H9 (cell line): ENCODE data around the gene DTNA. TPM values are rescaled to one million over a fixed set of nuclear protein-coding genes. Genes with fewer than 3 reads are reported as not detected.

Experiments used
- DNase-seq: peaks from one replicate; pipeline ENCODE4 v3.0.0-alpha.2; 2017
- H2AFZ ChIP-seq: one replicate; pipeline ENCODE4 v1.6.1; 2013; ENCODE audit warnings: mild to moderate bottlenecking, low read length, control low read depth, moderate library complexity
- H2AK5ac ChIP-seq: 2 replicates; pipeline ENCODE4 v1.6.1; 2013; ENCODE audit warnings: low read length, control low read depth, mixed read lengths; ENCODE audit not compliant: insufficient read length
- H2BK120ac ChIP-seq: one replicate; pipeline ENCODE4 v1.6.1; 2013; ENCODE audit warnings: low read depth, mild to moderate bottlenecking, low read length, control low read depth, inconsistent platforms; ENCODE audit not compliant: poor library complexity, severe bottlenecking
- H2BK12ac ChIP-seq: 2 replicates; pipeline ENCODE4 v1.6.1; 2013; ENCODE audit warnings: low read length, control low read depth, mixed read lengths, low read depth; ENCODE audit not compliant: insufficient read length
- H2BK15ac ChIP-seq: 2 replicates; pipeline ENCODE4 v1.6.1; 2013; ENCODE audit warnings: low read depth, low read length, control low read depth
- H2BK20ac ChIP-seq: one replicate; pipeline ENCODE4 v1.6.1; 2013; ENCODE audit warnings: low read depth, mild to moderate bottlenecking, low read length, control low read depth, inconsistent platforms; ENCODE audit not compliant: poor library complexity, severe bottlenecking
- H2BK5ac ChIP-seq: 2 replicates; pipeline ENCODE4 v1.6.1; 2013; ENCODE audit warnings: low read length, control low read depth, mixed read lengths; ENCODE audit not compliant: insufficient read length
- H3K14ac ChIP-seq: 2 replicates; pipeline ENCODE4 v1.6.1; 2013; ENCODE audit warnings: low read length, control low read depth; ENCODE audit not compliant: insufficient read depth
- H3K18ac ChIP-seq: 2 replicates; pipeline ENCODE4 v1.6.1; 2013; ENCODE audit warnings: low read depth, mild to moderate bottlenecking, mixed read lengths, low read length, control low read depth; ENCODE audit not compliant: insufficient read length
- H3K23ac ChIP-seq: 2 replicates; pipeline ENCODE4 v1.6.1; 2013; ENCODE audit warnings: low read length, control low read depth, mixed read lengths, low read depth; ENCODE audit not compliant: insufficient read length
- H3K23me2 ChIP-seq: 2 replicates; pipeline ENCODE4 v1.6.1; 2013; ENCODE audit warnings: low read depth, mild to moderate bottlenecking, mixed read lengths, low read length, control low read depth; ENCODE audit not compliant: insufficient read length, poor library complexity, severe bottlenecking
- H3K27ac ChIP-seq: 2 replicates; pipeline ENCODE4 v1.5.1; 2013; ENCODE audit warnings: low read length, control low read depth, mixed read lengths, low read depth; ENCODE audit not compliant: insufficient read length
- H3K27me3 ChIP-seq: 2 replicates; pipeline ENCODE4 v1.6.1; 2013; ENCODE audit warnings: low read length, control low read depth, inconsistent platforms; ENCODE audit not compliant: insufficient read depth
- H3K4ac ChIP-seq: 2 replicates; pipeline ENCODE4 v1.6.1; 2013; ENCODE audit warnings: low read depth, mild to moderate bottlenecking, control low read depth, inconsistent platforms, low read length, moderate library complexity
- H3K4me1 ChIP-seq: 2 replicates; pipeline ENCODE4 v1.6.1; 2013; ENCODE audit warnings: low read length, control low read depth, inconsistent platforms; ENCODE audit not compliant: insufficient read depth
- H3K4me2 ChIP-seq: 2 replicates; pipeline ENCODE4 v1.6.1; 2013; ENCODE audit warnings: low read length, control low read depth, mixed read lengths; ENCODE audit not compliant: insufficient read length, insufficient read depth
- H3K56ac ChIP-seq: 2 replicates; pipeline ENCODE4 v1.6.1; 2013; ENCODE audit warnings: low read depth, mild to moderate bottlenecking, mixed read lengths, low read length, control low read depth; ENCODE audit not compliant: insufficient read length
- H3K79me1 ChIP-seq: 2 replicates; pipeline ENCODE4 v1.6.1; 2013; ENCODE audit warnings: low read depth, mild to moderate bottlenecking, moderate library complexity, low read length, control low read depth, inconsistent platforms; ENCODE audit not compliant: insufficient read depth, poor library complexity, severe bottlenecking
- H3K79me2 ChIP-seq: 2 replicates; pipeline ENCODE4 v1.6.1; 2013; ENCODE audit warnings: low read length, control low read depth, inconsistent platforms; ENCODE audit not compliant: insufficient read depth
- H3K9ac ChIP-seq: 2 replicates; pipeline ENCODE4 v1.6.1; 2013; ENCODE audit warnings: low read length, control low read depth, mixed read lengths; ENCODE audit not compliant: insufficient read length; ENCODE audit errors: extremely low read depth
- H3K9me3 ChIP-seq: one replicate; pipeline ENCODE4 v1.6.1; 2013; ENCODE audit warnings: low read depth, low read length, inconsistent platforms; ENCODE audit not compliant: control insufficient read depth
- H3T11ph ChIP-seq: one replicate; pipeline ENCODE4 v1.6.1; 2013; ENCODE audit warnings: mild to moderate bottlenecking, low read length, control low read depth, inconsistent platforms
- H4K20me1 ChIP-seq: one replicate; pipeline ENCODE4 v1.6.1; 2013; ENCODE audit not compliant: control insufficient read depth, insufficient read length, insufficient read depth
- H4K5ac ChIP-seq: 2 replicates; pipeline ENCODE4 v1.6.1; 2013; ENCODE audit warnings: low read depth, mild to moderate bottlenecking, mixed read lengths, low read length, control low read depth; ENCODE audit not compliant: insufficient read length
- H4K8ac ChIP-seq: replicated peaks from 2 replicates; pipeline ENCODE4 v1.6.1; 2013; ENCODE audit warnings: low read length, control low read depth, mixed read lengths, low read depth; ENCODE audit not compliant: insufficient read length
- H4K91ac ChIP-seq: 2 replicates; pipeline ENCODE4 v1.6.1; 2013; ENCODE audit warnings: low read depth, mild to moderate bottlenecking, moderate library complexity, mixed read lengths, low read length, control low read depth; ENCODE audit not compliant: insufficient read length
- H3K27ac Mint-ChIP-seq, 3 experiments: 2 replicates in 2 of 3; 3 replicates in 1 of 3; pipeline ENCODE4 v1.8.0; 2020 to 2021; ENCODE audit warnings: mixed read lengths in 3 of 3, mild to moderate bottlenecking in 1 of 3, moderate library complexity in 1 of 3
- H3K27me3 Mint-ChIP-seq: 2 replicates; pipeline ENCODE4 v1.8.0; 2021; ENCODE audit warnings: low read depth, mild to moderate bottlenecking, moderate library complexity, mixed read lengths
- H3K36me3 Mint-ChIP-seq, 3 experiments: 2 replicates in 2 of 3; 3 replicates in 1 of 3; pipeline ENCODE4 v1.8.0; 2020 to 2021; ENCODE audit warnings: low read depth in 3 of 3, mixed read lengths in 3 of 3; ENCODE audit not compliant: insufficient read depth in 1 of 3
- H3K4me1 Mint-ChIP-seq, 2 experiments: 2 replicates each; pipeline ENCODE4 v1.8.0; 2020; ENCODE audit warnings: mixed read lengths in 2 of 2
- H3K4me3 Mint-ChIP-seq, 2 experiments: 2 replicates in 1 of 2; 3 replicates in 1 of 2; pipeline ENCODE4 v1.8.0; 2020 to 2021; ENCODE audit warnings: mild to moderate bottlenecking in 2 of 2, mixed read lengths in 2 of 2, moderate library complexity in 1 of 2
- H3K9me3 Mint-ChIP-seq, 2 experiments: 2 replicates in 1 of 2; 3 replicates in 1 of 2; pipeline ENCODE4 v1.8.0; 2020; ENCODE audit warnings: mild to moderate bottlenecking in 2 of 2, mixed read lengths in 2 of 2, moderate library complexity in 1 of 2
- CTCF ChIP-seq: fragments of 200-600 bp; sonication (generic); conservative IDR thresholded peaks from 3 replicates; pipeline ENCODE4 v1.8.0; 2021; ENCODE audit warnings: antibody characterized with exemption, mild to moderate bottlenecking
- WGBS: extraction: QIAGEN DNeasy Blood & Tissue Kit; methylation state at CpG from one replicate; pipeline ENCODE4 v1.1.7; 2013; ENCODE audit warnings: missing lambda C conversion rate, low lambda C conversion rate, mixed read lengths; ENCODE audit not compliant: insufficient read length; ENCODE audit errors: extremely low coverage; 5-methylcytosine and 5-hydroxymethylcytosine counted together
- total RNA-seq: library from RNA; stranded (reverse); gene quantifications from 2 replicates; pipeline ENCODE4 v1.2.1, GENCODE V29; 2021

Gene DTNA
- total RNA-seq, 1 experiment from 2014 or later, result 25.5 TPM

GRCh38 chr18:34767601-34768027, 57.5 kb downstream of the DTNA start:
- Histone ChIP-seq H4K5ac (no peak overlapping the region), H3K4me2 (no peak overlapping the region), H3K18ac (no peak overlapping the region), H3K27me3 (no peaks in the 10 kb centered on the region), H3K27ac (no peak overlapping the region), H3K14ac (no peak overlapping the region), H3K56ac (no peak overlapping the region), H3K4ac (no peak overlapping the region), H3K79me1 (no peaks in the 10 kb centered on the region), H3K79me2 (no peaks in the 10 kb centered on the region), H2BK5ac (no peak overlapping the region), H2AK5ac (no peak overlapping the region), H3K23me2 (no peaks in the 10 kb centered on the region), H4K91ac (no peak overlapping the region), H3K4me1 (no peaks in the 10 kb centered on the region), H4K20me1 (no peaks in the 10 kb centered on the region), H3K9me3 (no peaks in the 10 kb centered on the region), H2BK120ac (no peak overlapping the region), H3K9ac (no peak overlapping the region), H3K23ac (no peak overlapping the region), H2AFZ (no peak overlapping the region), H2BK12ac (no peak overlapping the region), H4K8ac (no peak overlapping the region), H2BK15ac (no peak overlapping the region), H2BK20ac (no peak overlapping the region), H3T11ph (no peak overlapping the region)
- TF ChIP-seq CTCF, result no peak
- no peak for DNase-seq
- no peak overlapping the region for H3K27ac Mint-ChIP-seq
- H3K4me3 Mint-ChIP-seq, result no peak overlapping the region
- H3K9me3 Mint-ChIP-seq, result no peaks in the 10 kb centered on the region
- H3K27me3 Mint-ChIP-seq, result no peaks in the 10 kb centered on the region
- no CpG with 5 or more reads among the region's 1 CpG for WGBS
- H3K4me1 Mint-ChIP-seq, result 0 out of 4 replicates have a peak, but pooled peaks cover 0 to under 1% of the 10 kb centered on the region in 2 experiments
- H3K36me3 Mint-ChIP-seq, result peaks cover 0 to 3% (median 2%) of the 10 kb centered on the region in 3 experiments; a peak in 1 of 7 replicates
